Measurements from ENCODE around the gene NACA2.
"Not testable (repeated sequence)": the region's sequence is repeated elsewhere in the genome, so short reads cannot be mapped to it uniquely, and the experiment has no call there.

The NACA2 gene

DNA sequence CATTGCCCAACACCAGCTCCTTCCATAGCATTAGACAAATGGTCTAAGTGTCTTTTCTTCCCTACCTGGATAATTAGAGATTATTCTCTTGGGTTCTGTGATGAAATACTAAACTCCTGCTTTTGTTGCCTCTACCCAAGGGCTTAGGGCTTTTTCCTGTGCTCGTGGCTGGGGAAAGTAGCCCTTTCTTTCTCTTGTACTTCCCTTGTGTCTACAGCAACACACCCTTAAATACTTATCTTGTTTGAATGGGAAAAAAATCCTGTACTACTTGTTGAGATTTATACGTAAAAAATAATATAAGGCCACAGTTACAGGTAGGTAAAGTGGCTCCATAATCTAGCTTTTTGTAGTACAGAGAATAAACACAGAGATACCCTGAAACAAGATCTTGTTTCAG lies 7.0 kb upstream of the NACA2 start:
- DNase-seq, result no peak

DNA sequence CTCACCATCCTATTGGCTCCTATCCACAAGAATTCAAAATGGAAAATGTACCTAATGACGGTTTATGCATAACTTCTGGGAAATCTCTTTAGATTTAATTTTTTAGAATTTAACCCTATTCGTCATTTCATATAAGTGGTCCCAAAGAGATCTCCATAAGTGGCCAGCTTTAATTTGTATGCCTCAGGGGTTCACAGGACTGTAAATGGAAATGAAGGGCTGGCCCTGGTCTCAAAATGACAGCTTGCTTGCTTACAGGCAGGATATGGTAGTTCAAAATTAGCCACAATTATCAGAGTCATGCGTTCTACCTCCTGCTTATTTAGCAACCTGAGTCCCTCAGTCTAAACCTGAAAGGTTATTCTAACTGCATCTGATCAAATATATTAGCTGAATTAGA lies 6.6 kb upstream of the NACA2 start:
- DNase-seq, result no peak

DNA sequence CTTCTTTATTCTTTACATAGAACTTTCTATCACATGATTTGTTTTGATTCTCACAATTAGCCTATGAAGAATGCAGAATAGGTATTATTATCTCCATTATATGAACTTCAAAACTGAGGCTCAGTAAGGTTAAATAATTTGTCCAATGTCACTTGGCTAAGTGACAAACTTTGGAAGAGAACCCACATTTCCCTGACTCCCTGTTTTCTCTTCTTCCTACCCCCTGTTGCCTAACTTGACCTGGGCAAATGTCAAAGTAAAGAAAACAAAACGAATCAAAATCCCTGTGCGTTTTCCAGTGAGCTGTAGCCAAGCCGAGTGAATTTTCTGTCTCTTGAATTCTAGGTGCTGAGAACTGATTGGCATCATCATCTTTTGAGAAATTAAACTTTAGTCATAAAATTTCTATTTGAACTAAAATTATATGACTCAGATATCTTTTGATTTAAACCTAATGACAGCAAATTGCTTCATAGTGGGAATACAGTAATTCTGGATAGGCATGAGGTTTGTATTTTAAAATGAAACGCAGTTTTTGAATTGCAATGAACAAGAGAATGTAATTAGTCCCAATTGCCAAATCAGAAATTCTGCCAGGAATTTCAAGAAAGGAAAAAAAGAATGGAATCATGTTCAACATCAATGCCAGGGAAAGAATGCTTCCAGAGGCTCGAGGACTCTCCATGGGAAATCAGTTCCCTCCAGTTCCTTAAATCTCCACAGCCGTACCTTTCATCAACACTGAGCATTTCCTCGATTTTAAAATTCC lies 4.6 kb upstream of the NACA2 start:
- no peak for DNase-seq

DNA sequence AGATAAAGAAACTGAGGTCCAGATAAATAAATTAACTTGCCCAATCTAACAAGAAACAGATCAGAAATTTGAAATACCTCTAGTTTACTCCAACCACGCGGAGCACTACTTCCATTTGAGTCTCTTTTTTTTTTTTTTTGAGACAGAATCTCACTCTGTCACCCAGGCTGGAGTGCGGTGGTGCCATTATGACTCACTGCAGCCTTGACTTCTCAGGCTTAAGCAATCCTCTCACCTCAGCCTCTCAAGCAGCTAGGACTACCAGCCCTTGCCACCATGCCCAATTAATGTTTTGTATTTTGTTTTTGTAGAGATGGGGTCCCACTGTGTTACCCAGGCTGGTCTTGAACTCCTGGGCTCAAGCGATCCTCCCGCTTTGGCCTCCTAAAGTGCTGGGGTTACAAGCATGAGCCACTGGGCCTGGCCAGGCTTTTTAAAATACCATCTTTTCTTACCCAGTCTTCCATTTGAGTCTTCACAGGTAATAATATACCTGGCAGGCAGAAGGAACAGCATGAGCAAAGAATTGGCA lies 3.3 kb upstream of the NACA2 start:
- no peak for DNase-seq

DNA sequence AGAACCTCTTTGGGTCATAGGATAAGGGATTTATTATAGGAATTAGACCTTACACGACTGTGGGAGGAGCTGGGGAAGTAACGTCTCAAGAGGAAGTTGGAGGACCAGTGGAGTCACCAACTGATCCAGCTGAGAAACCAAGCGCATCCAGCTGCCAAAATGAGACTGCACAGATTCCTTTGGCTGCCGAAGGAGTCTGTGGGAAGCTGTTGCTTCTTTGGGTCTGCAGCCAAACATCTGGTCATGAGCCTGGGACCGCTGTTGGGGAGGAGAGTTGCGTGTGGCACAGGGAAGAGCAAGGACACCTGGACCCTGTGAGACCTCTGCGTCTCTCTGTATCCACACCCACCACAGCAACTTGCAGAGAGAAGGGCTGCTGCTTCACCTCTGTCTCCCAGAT lies 2.4 kb upstream of the NACA2 start:
- DNase-seq, result no peak

DNA sequence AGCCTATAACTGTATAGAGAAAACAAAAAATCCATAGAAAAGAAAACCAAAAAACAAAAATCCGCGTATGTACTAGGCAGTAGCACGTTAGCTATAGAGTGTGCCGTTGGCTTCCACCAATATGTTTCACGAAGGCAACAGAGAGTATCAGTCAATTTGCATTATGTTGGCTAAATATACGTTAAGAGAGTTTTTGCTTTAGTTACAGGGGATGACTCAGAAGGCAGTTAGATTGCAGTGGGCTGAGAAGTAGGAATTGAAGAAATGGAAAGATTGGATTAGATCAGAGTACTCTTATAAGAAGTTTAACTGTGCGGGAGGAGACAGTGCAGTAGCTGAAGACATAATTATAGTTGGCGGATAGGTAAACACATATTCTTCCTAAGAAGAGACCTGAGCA lies 911 bp upstream of the NACA2 start:
- no peak for DNase-seq

DNA sequence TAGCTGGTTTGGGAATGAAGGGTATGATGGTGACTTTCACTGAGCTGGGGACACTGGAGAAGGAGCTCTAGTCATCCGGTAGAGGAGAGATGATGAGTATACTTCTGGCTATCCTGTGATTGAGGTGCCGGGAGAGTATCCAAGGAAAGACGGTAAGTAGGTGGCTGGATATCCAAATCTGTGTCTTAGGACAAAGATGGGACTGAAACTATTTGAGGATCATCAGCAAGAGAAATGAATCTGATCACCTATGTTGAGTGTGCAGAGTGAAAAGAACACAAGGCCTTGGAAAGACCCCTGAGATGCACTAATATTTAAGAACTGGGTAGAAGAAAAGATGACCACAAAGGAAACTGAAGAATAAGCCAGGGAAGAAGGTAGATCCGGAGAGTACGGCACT lies 1.0 kb downstream of the NACA2 start:
- DNase-seq, result no peak

DNA sequence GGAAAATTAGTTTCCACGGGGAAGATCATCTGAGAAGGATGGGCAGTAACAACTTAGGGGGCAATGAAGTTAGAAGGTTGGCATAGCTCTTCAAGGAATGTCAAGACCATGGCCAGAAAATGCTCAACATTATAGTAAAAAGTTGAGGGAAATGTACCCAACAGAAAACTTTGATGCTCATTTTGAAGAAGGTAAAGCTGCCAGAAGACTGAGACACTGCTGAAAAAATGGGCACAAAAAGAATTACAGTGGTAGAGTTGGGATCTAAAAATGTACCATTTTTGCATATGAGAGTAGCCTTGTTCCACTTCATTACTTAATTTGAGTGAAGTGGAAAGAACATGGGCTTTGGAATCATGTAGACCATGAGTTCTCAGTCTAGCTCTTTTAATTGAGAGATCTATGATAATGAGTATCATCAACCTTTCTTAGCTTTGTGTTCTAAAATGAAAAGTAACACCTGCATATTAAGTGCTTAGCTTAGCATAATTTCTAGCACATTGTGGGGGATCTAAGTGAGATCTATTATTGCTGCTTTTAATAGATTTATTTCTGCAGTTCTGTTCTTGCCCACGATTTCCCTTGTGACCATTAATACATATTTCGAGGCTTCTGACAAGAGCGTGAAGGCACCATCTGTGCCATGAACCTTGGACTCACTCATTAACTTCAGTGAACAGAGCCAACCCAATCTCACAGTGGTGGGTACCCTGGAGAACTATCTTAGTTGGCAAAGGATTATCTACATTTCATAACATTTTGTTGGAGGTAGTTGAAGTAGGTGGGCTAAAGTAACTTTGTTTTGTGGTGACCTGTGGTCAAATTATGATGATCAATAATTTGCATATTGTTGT lies 3.0 kb downstream of the NACA2 start:
- no peak for DNase-seq

DNA sequence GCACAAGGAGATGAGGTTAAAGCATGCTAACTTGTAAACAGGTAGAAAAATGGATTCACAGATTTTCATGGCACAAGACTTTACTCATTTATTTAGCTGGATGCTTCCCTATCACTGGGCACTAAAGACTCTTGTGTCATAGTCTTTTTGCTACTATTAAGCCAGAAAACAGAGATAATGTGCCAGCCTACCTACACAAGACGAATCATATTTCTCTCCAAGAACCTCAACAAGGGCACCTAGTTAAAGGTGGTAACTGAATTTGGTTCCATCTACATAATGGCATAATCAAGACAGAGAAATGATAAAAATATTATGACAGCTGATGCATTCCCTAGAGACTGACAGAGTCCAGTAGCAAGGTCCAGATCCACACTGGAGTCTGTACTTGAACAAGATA lies 3.8 kb downstream of the NACA2 start:
- no peak for DNase-seq

DNA sequence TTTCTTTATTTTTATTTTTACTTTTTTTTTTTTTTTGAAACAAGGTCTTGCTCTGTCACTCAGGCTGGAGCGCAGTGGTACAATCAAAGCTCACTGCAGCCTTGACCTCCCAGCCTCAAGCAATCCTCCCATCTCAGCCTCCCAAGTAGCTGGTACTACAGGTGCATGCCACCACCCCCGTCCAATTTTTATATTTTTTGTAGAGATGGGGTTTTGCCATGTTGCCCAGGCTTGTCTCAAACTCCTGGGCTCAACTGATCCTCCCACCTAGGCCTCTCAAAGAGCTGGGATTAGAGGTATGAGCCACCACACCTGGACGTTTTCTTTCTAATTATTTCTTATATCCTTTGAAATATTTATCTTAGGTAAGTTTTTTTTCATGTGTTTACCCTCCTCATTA lies 4.4 kb downstream of the NACA2 start:
- not testable (repeated sequence) for DNase-seq

DNA sequence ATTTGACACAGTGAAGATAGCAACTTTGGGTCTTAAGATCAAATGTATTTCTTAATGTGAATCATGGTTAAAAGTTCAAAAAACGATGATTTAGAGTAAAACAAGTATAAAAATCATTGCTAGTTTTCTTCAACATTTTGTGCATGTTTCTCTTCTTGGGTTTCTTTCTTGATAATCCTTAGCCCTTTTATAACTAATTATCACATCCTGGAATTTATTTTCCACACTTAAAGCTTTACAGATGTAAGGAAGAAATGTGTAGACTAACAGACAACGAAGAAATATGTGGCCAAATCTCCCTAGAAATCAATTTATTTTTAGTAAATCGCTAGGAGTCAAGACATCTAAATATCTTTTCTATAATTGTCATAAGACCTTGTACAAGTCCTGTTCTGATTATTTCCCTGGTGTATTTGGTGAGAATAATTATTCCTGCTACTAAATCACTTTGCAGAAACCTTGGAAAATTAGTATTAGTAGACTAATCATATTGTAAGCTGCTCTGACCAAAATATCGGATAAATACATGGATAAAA lies 4.9 kb downstream of the NACA2 start:
- no peak for DNase-seq

DNA sequence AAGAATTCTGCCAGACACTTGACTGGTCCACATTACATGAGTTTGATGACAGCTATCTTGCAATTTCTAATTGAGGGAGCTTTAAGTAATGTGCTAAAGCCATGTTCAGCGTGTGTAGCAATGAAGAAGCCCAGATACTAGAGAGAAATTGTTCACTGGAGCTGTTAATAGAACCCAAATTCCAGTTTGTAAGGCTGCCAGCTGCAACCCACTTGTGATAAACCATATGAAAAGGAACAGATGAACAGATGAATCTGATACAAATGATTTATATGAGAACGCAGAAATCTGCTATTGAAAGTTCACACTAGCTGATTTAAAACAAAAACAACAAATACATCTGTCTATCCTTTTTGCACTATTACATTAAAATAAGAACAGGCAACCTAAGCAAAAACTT lies 6.2 kb downstream of the NACA2 start:
- DNase-seq, result no peak

DNA sequence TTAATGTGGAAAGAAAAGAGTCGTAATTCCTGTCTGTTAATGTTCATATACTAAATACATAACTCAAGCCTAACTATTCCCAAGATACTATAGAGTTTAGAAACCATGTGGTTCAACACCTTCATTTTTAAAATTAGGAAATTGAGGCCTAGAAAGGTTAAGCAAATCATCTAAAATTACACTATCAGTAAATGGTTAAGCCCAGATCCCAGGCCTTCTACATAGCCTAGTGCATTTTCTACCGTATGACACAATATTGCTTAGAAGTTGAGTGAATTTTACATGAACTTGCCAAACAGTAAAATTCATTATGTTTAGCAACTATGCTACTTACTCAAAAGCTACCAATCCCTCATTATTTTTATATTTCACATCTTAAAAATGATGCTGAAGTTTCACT lies 6.8 kb downstream of the NACA2 start:
- no peak for DNase-seq

DNA sequence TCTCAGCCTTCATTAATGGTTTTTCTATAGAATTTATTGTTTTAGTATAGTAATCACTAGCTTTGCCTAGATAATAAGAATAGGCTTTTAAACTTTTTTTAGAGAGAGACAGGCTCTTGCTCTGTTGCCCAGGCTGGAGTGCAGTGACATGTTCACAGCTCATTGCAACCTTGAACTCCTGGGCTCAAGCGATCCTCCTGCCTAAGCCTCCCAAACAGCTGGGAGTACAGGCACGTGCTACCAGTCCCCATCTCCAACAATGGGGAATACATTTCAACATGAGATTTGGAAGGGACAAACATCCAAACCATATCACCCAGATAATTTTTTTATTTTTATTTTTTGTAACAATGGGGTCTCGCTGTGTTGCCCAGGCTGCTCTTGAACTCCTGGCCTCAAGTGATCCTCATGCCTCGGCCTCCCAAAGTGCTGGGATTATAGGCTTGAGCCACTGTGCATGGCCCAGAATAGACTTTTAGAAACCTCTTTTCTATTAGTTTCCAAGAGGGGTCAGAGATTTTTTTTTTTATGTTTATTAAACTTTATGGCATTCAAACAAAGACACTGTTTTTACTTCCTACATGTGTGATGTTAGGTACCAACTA lies 7.3 kb downstream of the NACA2 start:
- DNase-seq, result no peak

DNA sequence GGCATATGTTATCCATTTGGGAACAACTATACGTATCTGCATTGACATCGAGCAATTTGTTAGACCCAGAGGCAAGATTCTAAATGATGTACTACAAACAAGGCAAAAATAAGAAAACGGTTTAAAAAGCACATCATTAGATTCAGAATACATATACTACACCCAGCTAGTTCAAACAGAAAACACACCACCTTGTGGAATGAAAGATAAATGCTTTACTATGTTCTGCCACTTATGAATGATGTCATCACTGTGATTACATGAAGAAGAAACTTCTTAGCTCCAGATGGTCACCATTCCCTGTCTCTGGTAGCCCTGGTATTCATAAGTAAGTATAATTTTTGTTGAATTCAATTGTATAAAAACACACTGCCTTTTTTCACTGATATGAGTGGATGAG lies 7.8 kb downstream of the NACA2 start:
- DNase-seq, result peak; percentile 16

DNA sequence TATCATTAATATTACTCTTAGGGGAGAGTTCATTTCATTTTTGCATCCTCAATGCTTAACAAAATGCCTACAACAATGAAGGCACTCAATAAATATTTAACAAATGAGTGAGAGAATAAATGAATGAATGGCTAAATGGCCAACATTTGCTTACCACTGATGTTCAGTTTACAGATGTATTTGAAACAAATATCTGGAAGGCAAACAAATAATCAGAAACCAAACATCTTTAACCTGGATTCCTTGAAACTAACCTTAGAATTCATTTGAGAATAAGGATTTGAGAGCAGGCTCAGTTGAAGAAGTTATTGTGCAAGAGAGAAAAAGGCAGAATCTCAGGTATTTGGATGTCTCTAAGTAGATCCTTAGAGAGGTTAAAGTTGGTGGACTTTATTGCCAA lies 8.4 kb downstream of the NACA2 start:
- DNase-seq, result no peak

DNA sequence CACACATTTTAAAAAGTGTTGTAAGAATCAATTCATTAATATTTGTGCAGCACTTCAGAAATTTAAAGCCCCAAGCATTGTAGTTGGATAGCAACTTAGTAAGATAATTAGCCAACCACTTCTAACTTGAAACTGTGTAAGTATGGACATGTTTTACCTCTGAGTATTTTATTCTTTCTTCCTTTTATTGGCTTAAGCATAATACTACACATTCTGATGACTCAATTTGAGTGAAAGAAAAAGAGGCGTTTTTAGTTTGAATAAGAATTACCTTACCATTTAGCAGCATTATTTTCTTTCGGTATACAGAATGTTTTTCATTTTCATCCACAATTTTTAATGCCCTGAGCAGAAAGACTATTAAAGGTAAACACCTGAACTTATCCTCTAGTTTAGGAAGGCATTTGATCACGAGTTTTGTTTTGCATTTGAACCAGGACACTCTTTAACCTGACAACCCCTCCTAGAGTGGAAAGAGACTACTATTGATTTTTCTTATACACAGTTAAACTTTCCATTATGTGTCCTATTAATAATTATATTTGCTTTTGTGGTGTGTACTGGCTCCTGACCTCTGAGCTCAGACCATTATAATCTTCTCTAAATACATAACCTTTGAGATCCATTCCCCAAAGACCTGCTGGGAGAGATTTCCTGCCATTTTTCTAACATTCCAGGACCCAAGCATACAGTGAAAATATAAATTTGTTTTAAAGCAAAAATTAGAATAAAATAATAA lies 9.2 kb downstream of the NACA2 start:
- peak; percentile 43 for DNase-seq

DNA sequence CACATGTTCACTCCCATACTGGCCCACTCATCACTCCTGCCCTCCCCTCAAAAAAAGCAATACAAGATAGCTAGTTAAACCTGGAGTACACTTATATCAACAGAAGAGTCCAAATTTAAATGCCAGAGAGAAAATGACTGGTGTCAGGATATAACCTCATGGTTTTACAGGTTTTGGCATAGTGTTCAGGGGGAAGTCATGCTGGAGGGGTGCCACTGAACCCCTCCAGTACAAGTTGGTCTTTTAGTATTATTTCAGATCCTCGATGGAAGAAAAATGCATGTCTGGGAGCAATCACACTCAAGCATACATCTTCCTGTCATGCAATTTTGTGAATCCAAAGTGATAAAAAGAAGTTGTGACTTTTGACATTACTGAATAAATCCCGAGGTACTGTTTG lies 10.5 kb downstream of the NACA2 start:
- no peak for DNase-seq

DNA sequence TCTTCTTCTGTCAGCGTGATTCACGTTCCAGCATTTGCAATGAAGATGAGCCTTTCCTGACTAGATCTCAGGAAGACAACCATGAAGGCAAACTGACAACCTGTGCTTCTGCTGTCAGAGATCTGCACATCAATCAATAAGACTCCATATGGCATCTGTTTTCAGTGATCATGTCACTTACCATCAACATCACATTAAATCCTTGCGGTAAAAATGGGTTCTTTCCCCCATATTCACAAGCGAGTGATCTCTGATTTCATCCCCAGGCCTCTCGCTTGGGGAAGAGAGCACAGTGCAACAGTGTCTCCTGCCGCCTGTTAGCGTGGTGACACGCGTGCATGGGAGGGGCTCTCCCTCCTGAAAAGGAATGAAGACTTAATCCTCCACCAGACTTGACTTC lies 11.1 kb downstream of the NACA2 start:
- no peak for DNase-seq

DNA sequence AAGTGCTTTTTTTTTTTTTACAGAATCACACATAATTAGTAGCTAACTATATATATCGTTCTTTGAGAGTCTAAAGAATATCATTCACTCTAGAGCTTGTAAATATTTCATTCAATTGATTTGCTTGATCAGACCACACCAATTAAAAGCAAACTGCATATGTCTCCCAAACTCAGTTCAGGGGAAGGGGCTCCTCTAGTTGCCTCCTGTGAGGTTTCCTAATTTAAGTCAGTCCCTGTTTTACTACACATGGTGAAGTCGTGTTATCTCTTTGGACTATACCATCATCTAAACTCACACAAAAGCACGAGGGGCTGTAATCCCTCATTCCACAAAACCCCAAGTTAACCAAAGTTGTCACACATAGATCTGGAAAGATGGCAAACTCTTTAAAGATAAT lies 11.7 kb downstream of the NACA2 start:
- no peak for DNase-seq

DNA sequence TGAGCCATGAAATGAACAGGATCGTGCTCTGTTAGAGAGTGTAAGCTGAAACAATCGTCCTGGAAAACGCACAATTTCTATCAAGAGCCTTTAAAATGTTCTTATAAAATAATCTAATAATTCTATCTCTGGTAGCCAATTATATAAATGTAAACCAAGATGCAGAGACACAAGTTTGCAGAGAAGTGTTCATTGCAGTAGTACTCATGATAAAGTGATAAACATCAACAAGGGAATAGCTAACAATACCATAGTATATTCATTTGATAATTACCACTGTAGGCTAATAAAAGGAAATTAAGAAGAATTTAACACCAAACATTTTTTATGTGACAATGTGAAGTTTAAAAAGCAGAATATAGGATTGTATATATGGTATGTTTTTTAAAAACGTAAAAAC lies 12.4 kb downstream of the NACA2 start:
- DNase-seq, result no peak

DNA sequence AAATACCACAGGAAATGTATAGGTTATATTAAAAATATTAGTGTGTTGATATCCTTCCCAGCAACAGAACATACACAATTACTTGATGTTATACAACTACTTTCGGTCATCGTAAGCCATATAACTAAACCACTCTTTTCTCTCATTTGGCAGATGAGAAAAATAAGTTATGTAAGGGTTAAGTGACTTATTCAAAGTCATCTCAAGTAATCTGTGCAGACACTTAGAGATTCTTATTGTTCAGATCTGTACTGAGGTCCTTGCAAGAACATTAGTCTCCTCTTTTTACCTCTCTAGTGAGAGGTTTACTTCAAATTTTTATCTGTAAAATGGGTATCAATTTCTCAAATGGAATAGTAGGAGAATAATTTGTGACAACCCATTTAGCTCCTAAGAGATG lies 15.0 kb downstream of the NACA2 start:
- no peak for DNase-seq
